Psoas muscle (tissue), 8 donors: ENCODE results near the gene LPCAT1. TPM values are rescaled to one million over a fixed set of nuclear protein-coding genes. Genes with fewer than 3 reads are reported as not detected.

Experiments
- ATAC-seq, 4 donors: fragments of 200-7000 bp; cut with Tn5 transposase; one replicate each; pipeline ENCODE4 v1.9.1; 2020; ENCODE audit warnings: moderate library complexity in 3 of 4, mild to moderate bottlenecking in 2 of 4
- DNase-seq, 2 donors: peaks; one replicate each; pipeline ENCODE4 v3.0.0-alpha.2; 2020
- H3K27ac ChIP-seq: fragments of 200-600 bp; one replicate; pipeline ENCODE4 v1.8.0; 2022
- H3K27me3 ChIP-seq, 3 donors: fragments of 200-600 bp in 1 of 3; one replicate each; pipeline versions ENCODE4 v1.6.1 to v1.8.0; 2013 to 2022; ENCODE audit warnings: low read length in 2 of 3, mild to moderate bottlenecking in 2 of 3, moderate library complexity in 1 of 3; ENCODE audit not compliant: insufficient read depth in 3 of 3
- H3K36me3 ChIP-seq, 2 donors: fragments of 200-600 bp in 1 of 2; one replicate each; pipeline versions ENCODE4 v1.6.1 to v1.8.0; 2013 to 2022; ENCODE audit warnings: low read depth in 1 of 2, mild to moderate bottlenecking in 1 of 2, moderate library complexity in 1 of 2; ENCODE audit not compliant: insufficient read depth in 1 of 2
- H3K4me1 ChIP-seq: fragments of 200-600 bp; one replicate; pipeline ENCODE4 v1.8.0; 2022
- H3K4me3 ChIP-seq: fragments of 200-600 bp; one replicate; pipeline ENCODE4 v1.8.0; 2022; ENCODE audit warnings: mild to moderate bottlenecking
- H3K9me3 ChIP-seq: fragments of 200-600 bp; one replicate; pipeline ENCODE4 v1.8.0; 2022
- WGBS, 3 donors: extraction: QIAGEN DNeasy Blood & Tissue Kit; methylation state at CpG; one replicate each; pipeline versions ENCODE4 v1.1.6 to v1.1.7; 2013; 5-methylcytosine and 5-hydroxymethylcytosine counted together
- intact Hi-C, 2 donors: fragments of 100-400 bp; cut with DNase I; formaldehyde crosslinking; loops; one replicate each; pipeline versions ENCODE4 v1.11.0 to v1.14.2; 2022
- polyA plus RNA-seq, 3 donors: library from polyadenylated mRNA; stranded (reverse); fragments of 200-250 nt; gene quantifications; one replicate each; pipeline ENCODE4 v1.2.3, GENCODE V29; 2013
- total RNA-seq, 4 donors: library from RNA; stranded (reverse); fragmentation: NEBNext Ultra II Directional in 2 of 4; extraction: Animal tissue kit (Norgen Biotek cat#: 25700) in 2 of 4; gene quantifications; one replicate each; pipeline versions ENCODE4 v1.2.1 to v1.2.4, GENCODE V29; 2021 to 2023
- TF ChIP-seq, protein P1 (sequence below): fragments of 200-600 bp; IDR thresholded peaks from one replicate; pipeline ENCODE4 v1.8.0; 2022; ENCODE audit warnings: antibody characterized with exemption
- donor health status: healthy with polysubstance abuse.
- donor health status: DM: no; HTN: no; CAD: no; lungs with moderate emphysema.
- donor health status: Bipolar disorder and iron deficiency.
- donor health status: healthy.
- donor health status: DM: yes; HTN: yes; CAD: no.
- donor health status: DM: no; HTN: no; CAD: no.
- donor health status: DM: no; HTN: no; CAD: no.
- donor health status: DM: yes; HTN: yes; CAD: no.

The LPCAT1 gene
- total and polyA plus RNA-seq, 7 donors: 2.4 to 6.2 (median 4.7) TPM

DNA sequence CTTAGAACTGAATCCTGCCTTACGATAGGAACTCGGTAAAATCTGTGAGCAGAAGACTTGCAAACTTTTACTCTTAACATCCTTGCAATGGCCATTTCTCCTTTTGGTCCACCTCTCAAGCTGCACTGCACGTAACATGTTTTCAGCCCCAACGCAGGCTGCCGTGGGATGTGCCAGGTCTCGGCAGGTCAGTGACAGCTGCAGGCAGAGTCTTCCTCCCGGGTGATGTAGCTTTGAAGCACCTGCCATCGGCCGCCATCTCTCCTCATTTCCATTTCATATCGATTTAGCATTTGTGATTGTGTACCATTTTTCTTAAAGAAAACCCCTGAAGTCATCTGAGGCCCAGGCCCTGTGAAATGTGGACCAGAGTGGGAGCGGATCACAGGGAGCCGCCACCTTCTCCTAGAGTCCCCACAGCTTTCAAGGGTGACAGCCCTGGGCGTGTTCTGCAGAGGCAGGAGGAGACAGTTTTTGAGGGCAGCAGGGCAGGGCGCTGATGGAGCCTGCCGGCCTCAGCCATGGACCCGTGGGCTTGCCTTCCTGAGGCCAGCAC lies 25.8 kb upstream of the LPCAT1 start:
- Histone ChIP-seq H3K9me3 (no peaks in the 10 kb centered on the region), H3K36me3 (no peaks in the 10 kb centered on the region), H3K27me3 (peaks cover 0 to 3% (median 0%) of the 10 kb centered on the region in 3 donors), H3K4me3 (no peak overlapping the region), H3K4me1 (peaks cover 14% of the 10 kb centered on the region), H3K27ac (no peak overlapping the region)
- WGBS, 3 donors: 79 to 88% (median 80%) methylated on average over 16 of the region's 16 CpGs
- ATAC-seq (no peak), DNase-seq (no peak)
- intact Hi-C loops: no loop called here
- TF ChIP-seq, protein P1, sequence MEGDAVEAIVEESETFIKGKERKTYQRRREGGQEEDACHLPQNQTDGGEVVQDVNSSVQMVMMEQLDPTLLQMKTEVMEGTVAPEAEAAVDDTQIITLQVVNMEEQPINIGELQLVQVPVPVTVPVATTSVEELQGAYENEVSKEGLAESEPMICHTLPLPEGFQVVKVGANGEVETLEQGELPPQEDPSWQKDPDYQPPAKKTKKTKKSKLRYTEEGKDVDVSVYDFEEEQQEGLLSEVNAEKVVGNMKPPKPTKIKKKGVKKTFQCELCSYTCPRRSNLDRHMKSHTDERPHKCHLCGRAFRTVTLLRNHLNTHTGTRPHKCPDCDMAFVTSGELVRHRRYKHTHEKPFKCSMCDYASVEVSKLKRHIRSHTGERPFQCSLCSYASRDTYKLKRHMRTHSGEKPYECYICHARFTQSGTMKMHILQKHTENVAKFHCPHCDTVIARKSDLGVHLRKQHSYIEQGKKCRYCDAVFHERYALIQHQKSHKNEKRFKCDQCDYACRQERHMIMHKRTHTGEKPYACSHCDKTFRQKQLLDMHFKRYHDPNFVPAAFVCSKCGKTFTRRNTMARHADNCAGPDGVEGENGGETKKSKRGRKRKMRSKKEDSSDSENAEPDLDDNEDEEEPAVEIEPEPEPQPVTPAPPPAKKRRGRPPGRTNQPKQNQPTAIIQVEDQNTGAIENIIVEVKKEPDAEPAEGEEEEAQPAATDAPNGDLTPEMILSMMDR: no peak

DNA sequence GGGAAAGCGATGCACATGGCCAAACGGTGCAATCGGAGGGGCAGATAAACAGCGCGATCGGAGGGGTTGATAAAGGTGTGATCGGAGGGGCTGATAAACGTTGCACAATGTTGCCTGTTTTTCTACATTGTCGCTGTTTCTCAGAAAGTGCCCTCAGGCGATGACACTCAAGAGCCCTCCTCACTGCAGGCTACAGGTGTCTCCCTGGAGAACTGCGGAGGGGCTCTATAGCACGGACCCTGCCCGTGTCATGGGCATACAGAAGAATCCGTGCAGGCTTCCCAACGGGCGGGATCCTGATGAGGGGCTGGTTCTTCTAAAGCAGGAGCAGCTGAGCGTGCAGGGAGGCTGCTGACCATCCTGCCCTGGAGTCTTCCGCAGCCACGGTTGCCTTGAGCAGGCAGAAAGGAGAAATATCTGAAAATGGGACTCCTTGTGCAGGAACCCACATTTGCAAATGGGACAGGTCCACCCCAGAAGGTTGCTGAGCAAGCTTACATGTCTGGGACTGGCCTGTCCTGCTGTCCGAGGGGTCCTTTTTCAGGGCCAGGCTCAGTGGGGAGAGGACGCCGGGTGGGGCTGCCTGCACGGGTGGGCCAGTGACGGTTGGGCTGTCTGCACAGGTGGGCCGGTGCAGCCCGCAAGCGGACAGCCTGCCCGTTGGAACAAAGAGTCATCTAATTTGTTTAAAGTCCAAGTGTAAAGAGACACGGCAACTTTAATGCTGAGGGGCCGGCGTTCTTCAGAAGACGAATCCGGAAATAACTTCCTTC lies 25.1 kb upstream of the LPCAT1 start:
- no peaks in the 10 kb centered on the region for H3K36me3 ChIP-seq
- peaks cover 14% of the 10 kb centered on the region for H3K4me1 ChIP-seq
- peaks cover 0 to 3% (median 0%) of the 10 kb centered on the region in 3 donors for H3K27me3 ChIP-seq
- TF ChIP-seq, protein P1: no peak
- intact Hi-C loops: no loop called here
- ATAC-seq (no peak), DNase-seq (no peak)
- H3K9me3 ChIP-seq: no peaks in the 10 kb centered on the region
- H3K4me3 ChIP-seq: no peak overlapping the region
- WGBS, 3 donors: 84 to 90% (median 87%) methylated on average over 33 of the region's 33 CpGs
- no peak overlapping the region for H3K27ac ChIP-seq

DNA sequence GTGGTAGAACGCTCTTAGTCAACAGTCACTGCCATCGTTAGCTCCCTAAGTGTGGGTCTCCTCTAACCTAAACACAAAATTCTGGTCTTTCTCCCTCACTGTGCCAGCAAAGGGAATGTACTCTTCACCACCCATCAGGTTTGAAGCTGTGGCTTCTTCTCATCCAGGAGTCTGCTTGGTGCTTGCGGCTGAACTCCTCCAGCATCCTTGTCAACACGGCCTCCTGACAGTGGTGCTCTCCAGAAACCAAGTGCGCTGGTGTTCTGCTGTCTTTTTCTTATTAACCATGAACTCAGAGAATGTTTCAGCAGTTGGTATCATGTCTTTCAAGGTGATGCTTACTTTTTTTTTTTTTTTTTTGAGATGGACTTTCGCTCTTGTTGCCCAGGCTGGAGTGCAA lies 23.9 kb upstream of the LPCAT1 start:
- H3K4me1 ChIP-seq: peaks cover 14% of the 10 kb centered on the region
- no peaks in the 10 kb centered on the region for H3K36me3 ChIP-seq
- TF ChIP-seq, protein P1: no peak
- WGBS, 3 donors: 95 to 98% (median 95%) methylated on average over 6 of the region's 6 CpGs
- ATAC-seq: no peak
- H3K4me3 ChIP-seq: no peak overlapping the region
- H3K27me3 ChIP-seq: peaks cover 0 to 3% (median 0%) of the 10 kb centered on the region in 3 donors
- DNase-seq: no peak
- H3K27ac ChIP-seq: no peak overlapping the region
- no peaks in the 10 kb centered on the region for H3K9me3 ChIP-seq
- intact Hi-C loops: no loop called here

DNA sequence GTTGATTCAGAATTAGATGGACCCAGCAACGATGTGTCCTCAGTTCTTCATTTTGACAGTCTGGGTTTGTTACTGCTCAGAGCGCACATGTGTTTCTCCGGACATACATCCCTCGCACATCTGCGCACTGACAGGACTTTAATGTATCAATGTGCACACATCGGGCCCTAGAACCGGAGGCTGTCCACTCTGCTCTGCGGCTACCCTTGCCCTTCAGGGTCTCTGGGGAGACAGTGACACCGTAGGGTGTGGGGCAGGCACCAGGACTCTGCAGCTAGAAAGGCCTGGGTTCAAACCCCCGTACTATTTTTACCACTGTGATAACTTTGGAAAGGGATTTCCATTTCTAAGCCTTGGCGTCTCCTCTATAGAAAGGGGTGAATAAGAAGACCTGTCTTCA lies 23.5 kb upstream of the LPCAT1 start:
- H3K4me1 ChIP-seq: peaks cover 12% of the 10 kb centered on the region
- intact Hi-C loops: no loop called here
- no peaks in the 10 kb centered on the region for H3K9me3 ChIP-seq
- H3K36me3 ChIP-seq: no peaks in the 10 kb centered on the region
- no peak for ATAC-seq
- H3K27ac ChIP-seq: no peak overlapping the region
- H3K27me3 ChIP-seq: peaks cover 0 to 3% (median 0%) of the 10 kb centered on the region in 3 donors
- WGBS, 3 donors: 90 to 94% (median 91%) methylated on average over 11 of the region's 11 CpGs
- DNase-seq: no peak
- no peak overlapping the region for H3K4me3 ChIP-seq
- TF ChIP-seq, protein P1: no peak
